ENCODE data around the gene GATAD2B.
"Not testable (repeated sequence)": the region's sequence is repeated elsewhere in the genome, so short reads cannot be mapped to it uniquely, and the experiment has no call there.

Gene GATAD2B

DNA sequence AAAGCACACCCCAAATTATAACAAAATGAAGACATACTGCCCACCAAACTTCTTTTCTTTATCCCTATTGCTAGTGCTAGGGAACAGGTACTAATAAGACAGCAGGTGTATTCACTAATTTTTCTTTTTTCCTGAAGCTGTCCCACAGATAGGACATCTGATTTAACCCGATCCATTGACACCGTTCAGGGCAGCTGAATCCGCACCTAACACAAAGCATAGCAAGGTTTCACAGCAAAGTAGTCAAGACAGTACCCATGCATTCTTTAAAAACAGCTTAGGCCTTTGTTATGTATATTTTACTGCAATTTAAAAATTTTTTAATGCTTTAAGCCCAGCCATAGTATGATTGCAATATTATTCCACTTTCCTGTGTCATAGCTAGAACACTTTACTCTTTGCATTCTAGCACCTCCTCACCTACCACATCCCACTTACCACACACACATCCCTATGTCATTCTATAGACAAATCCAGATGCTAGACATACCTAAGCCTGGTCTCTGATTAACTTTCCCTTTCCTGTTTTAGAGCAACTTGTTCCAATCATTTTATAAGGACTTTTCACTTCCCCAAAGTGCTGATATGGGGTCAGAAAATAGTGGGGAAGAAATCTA is 40.4 kb downstream of the GATAD2B start:
- DNase-seq, result no peak

DNA sequence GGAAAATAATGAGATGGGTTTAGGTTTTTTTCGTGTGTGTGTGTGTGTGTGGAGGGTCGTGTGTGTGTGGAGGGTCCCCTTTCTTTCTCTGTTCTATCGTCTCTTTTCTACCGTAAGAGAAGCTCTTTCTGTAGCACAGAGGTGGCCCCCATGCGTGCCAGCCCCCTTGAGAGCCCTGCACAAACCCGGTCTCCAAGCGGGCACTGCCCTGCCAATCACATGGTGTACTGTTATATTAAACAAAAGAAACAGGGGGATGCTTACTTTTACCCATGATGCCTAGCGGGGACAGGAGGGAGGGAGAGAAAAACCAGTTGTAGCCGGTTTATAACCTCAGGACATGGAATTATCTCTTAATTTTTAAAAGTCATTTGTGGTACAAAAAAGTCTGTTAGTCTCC is 41.0 kb downstream of the GATAD2B start:
- DNase-seq, result no peak

DNA sequence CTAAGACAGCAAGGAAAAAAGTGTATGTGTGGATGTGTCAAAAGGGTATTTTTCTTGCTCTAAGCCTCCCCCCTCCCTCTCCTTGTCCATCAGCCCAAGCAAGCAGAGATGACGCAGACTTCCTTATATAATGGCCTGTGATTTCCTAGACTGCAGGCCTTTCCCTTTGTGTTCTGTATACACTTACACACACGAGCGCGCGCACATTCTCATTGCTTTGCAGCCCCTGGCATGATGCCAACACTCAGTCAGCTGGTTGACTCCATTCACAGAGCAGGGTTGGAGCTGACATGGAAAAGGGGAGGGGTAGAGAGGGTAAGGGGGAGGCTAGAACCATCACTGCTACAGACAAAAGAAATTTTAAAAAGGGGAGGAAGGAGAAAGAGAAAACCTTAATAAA is 41.8 kb downstream of the GATAD2B start:
- no peak for DNase-seq

- no peak for DNase-seq
These were observed 42.7 kb downstream of the GATAD2B start for GRCh38 chr1:153880024-153880423.

DNA sequence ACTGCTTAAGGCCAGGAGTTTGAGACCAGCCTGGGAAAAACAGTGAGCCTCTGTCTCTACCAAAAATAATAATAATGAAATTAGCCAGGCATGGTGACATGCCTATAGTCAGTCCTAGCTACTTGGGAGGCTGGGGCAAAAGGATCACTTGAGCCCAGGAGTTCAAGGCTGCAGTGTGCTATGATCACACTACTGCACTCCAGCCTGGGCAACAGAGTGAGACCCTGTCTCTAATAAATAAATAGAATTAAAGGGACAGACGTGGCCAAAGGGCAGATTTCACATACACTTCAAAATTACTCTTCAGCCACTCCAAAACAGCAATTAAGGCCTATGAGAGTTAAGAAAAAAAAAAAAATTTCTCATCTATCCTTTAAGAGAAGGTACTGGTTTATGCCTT is 45.7 kb downstream of the GATAD2B start:
- DNase-seq, result no peak

DNA sequence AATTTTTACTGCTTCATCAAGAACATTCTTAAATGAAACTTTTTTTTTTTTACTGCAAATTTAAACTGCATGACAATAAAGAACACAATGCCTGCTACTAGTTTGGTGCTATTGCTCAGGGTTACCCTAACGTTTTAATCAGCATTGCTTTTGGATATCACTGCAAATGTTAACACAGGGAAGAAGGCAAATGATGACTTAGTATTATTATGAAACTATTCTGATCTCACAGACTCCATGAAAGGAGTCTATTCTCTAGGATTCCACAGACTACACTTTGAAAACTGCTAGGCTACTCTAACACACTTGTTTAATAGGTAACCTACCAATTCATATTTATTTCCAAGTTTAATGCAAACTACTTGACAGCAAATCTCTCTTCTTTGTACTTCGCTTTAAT is 49.8 kb downstream of the GATAD2B start:
- no peak for DNase-seq

GRCh38 chr1:153872331-153872730 is 50.4 kb downstream of the GATAD2B start:
- DNase-seq, result no peak

GRCh38 chr1:153869486-153869885 is 53.3 kb downstream of the GATAD2B start:
- no peak for DNase-seq

DNA sequence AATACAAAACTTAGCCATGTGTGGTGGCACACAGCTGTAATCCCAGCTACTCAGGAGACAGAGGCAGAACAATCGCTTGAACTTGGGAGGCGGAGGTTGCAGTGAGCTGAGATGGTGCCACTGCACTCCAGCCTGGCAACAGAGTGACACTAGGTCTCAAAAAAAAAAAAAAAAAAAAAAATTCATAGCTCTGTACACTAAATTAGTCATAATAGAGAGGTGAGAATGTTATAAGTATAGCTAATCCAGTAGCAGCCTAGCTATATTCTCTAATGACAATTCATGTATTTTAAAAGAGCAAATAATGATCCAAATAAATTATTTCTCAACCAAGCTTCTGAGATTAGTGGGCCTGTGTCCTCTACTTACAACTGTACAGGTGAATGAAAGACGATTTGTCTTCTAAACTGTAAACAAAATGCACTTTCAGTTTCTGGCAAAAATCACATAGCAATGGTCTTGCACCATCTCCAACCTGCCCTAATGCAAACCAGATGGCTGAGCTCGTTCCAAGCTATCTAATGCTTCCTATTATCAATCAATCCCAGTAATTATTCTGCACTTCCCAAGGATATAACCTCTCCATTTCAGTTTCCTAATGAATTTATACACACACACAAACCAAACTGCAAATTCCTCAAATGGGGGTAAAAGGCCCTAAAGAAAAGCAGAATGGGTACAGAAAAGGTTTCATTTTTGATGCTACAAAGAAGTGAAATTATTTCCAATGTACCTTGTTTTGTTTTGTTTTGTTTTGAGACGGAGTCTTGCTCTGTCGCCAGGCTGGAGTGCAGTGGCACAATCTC is 56.5 kb downstream of the GATAD2B start:
- DNase-seq, result no peak

DNA sequence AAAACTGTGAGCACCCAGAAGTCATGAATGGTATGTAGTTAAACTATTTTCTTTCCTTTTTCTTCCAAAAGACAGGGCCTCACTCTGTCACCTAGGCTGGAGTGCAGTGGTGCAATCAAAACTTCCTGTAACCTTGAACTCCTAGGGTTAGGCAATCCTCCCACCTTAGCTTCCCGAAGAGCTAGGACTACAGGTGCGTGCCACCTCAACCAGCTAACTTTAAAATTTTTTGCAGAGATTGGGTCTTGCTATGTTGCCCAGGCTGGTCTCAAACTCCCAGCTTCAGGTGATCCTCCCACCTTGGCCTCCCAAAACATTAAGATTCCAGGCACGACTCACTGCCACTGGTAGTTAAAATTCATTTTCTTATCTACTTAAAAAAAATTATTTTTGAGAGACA is 62.5 kb downstream of the GATAD2B start:
- DNase-seq, result no peak

DNA sequence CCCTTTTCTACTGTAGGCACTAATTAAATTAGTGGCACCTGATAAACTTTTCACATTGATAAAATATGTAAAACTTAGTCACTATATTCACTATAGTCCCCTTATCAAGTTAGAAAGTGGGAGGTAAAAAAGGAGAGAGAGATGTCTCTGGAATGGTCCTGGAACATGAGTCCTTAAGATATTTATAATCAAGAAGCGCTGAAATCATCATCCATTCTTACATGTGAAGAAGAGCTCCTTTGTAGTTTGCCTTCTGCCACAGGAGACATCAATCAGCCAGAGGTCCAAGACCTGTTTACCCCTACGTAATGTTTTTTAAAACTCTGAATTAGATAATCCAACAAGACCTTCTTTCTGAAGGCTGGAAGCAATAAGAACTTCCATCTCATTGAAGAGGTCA is 65.3 kb downstream of the GATAD2B start:
- no peak for DNase-seq

DNA sequence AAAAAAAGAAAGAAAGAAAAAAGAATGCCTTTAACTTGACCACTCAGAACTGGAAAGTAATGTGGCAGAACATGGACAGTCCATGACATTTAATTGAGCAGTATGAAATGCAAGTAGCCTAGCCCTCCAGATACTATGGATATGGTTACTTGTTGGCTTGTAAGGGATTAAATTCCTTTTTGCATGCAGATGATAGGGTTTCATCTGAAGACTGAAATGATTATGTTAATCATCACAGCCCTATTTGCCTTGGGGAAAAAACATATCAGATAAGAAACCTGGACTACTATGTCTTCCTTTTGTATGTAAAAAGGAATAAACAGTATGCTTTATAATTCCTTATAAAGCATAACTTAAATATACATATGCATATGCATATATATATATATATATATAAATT is 66.0 kb downstream of the GATAD2B start:
- no peak for DNase-seq

DNA sequence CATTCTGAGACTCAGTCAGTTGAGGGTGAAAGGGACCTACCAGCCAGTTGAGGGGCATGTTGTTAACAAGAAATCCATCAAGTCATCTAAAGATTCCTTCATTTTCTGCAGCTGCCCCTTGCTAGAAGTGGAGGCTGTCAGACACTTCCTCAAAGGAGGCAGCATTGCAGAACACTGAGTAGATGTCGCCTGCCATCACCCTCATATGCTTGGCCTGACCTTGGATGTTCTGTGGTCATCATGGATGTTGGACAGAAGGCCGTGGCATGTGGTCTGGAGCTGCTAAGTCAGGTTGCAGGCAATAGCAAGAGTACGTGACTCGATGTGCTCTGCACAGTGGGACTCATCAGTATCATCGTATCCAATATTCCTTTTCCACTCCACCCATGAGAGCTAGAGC is 70.6 kb downstream of the GATAD2B start:
- DNase-seq, result no peak

DNA sequence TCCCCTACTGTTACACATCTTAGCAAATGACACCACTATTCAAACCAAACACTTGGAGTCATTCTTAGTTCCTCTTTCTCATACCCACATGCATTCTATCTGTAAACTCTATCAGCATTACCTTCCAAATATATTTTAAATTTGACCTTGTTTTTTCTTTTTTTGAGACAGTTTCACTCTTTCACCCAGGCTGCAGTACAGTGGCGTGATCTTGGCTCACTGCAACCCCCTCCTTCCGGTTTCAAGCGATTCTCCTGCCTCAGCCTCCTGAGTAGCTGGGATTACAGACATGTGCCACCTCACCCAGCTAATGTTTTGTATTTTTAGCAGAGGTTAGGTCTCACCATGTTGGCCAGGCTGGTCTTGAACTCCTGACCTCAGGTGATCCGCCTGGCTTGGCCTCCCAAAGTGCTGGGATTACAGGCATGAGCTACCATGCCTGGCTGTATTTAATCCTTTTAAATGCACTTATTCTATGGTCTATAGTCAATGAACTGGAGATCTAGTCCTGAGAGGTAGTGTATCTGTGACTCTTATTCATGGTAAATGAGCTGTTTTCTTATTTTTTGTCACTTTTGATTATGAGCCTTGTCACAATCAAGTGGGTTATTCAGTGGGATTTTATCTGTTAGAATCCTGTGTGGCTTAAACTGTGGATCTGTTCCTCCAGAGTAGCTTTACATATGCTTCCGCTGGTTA is 73.1 kb downstream of the GATAD2B start:
- no peak for DNase-seq

DNA sequence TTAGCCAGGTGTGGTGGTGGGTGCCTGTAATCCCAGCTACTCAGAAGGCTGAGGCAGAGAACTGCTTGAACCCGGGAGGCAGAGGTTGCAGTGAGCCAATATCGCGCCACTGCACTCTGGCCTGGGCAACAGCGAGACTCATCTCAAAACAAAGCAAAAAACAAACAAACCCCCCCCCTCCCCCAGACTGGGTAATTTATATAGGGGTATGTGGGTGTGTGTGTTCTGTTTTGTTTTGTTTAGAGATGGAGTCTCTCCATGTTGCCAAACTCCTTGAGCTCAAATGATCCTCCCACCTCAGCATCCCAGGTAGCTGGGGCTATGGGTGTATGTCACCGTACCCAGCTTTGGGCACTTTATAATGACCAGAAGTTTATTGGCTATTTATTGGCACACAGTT is 74.0 kb downstream of the GATAD2B start:
- DNase-seq, result no peak

GRCh38 chr1:153845158-153845557 is 77.6 kb downstream of the GATAD2B start:
- no peak for DNase-seq

DNA sequence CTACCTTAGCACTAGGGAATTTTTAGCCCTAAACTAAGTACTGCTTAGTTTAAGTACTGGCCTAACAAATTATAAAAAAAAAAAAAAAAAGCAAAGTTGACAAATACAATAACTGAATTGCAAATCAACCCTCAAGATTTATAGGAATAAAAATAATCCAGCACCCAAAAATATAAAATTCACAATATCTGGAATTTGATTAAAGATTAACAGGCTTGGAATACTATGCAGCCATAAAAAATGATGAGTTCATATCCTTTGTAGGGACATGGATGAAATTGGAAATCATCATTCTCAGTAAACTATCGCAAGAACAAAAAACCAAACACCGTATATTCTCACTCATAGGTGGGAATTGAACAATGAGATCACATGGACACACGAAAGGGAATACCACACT is 78.4 kb downstream of the GATAD2B start:
- DNase-seq, result not testable (repeated sequence)

- no peak for DNase-seq
These were observed 80.7 kb downstream of the GATAD2B start for GRCh38 chr1:153842006-153842471.

DNA sequence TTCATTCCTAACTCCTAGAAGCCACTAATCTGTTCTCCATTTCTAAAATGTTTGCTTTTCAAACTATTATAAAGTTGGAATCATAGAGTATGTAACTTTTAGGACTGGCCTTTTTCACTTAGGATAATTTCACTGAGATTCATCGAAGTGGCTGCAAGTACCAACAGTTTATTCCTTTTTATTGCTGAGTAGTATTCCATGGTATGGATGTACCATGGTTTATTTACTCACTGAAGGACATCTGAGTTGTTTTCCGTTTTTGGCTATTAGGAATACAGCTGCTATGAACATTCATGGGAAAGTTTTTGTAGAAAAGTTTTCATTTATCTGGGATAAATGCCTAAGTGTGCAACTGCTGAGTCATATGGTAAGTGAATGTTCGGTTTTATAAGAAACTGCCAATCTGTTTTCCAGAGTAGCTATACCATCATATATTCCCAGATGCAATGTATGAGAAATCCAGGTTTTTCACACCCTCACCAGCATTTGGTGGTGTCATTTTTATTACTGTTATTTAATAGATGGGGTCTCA is 81.2 kb downstream of the GATAD2B start:
- no peak for DNase-seq

GRCh38 chr1:153840774-153841173 is 82.0 kb downstream of the GATAD2B start:
- not testable (repeated sequence) for DNase-seq

- DNase-seq, result not testable (repeated sequence)
These were observed 88.8 kb downstream of the GATAD2B start for GRCh38 chr1:153833968-153834367.

DNA sequence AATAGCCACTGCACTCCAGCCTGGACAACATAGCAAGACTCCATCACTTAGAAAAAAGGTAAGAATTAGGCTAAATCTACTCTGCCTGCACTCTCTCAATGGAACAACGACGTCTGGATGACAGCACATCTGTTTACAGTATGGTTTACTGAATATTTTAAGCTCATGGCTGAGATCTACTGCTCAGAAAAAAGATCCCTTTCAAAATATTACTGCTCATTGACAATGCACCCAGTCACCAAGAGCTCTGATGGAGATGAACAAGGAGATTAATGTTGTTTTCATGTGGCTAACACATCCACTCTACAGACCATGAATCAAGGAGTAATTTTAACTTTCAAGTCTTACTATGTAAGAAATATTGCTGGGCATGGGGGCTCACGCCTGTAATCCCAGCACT is 89.6 kb downstream of the GATAD2B start:
- DNase-seq, result no peak

DNA sequence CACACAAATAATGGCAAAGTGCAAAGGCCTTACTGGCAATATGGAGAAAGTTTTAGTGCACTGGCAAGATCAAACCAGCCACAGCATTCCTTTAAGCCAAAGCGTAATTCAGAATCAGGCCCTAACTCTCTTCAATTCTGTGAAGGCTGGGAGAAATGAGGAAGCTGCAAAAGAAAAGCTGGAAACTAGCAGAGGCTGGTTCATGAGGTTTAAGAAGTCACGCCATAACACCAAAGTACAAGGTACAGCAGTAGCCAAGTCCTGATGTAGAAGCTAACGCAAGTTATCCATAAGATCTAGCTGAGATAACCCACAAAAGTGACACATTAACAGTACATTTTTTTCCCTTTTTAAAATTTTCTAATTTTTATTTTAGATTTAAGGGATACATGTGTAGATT is 90.5 kb downstream of the GATAD2B start:
- DNase-seq, result no peak

GRCh38 chr1:153831026-153831425 is 91.7 kb downstream of the GATAD2B start:
- DNase-seq, result no peak
